ENCODE measurements around the gene ADAMTSL1. TPM values are rescaled to one million over a fixed set of nuclear protein-coding genes. Genes with fewer than 3 reads are reported as not detected.

ADAMTSL1 gene
- total RNA-seq, 1 experiment from 2014 or later, result 74.5 TPM

- no peak for DNase-seq (ENCODE audit: low read depth)
These were observed 219.0 kb downstream of the ADAMTSL1 start for GRCh38 chr9:18692962-18693361.

GRCh38 chr9:18694959-18695668, 221.2 kb downstream of the ADAMTSL1 start:
- no peak for DNase-seq (ENCODE audit: low read depth)

GRCh38 chr9:18698992-18699391, 225.0 kb downstream of the ADAMTSL1 start:
- DNase-seq (ENCODE audit: low read depth), result no peak

GRCh38 chr9:18699764-18700163, 225.8 kb downstream of the ADAMTSL1 start:
- peak; percentile 19 for DNase-seq (ENCODE audit: low read depth)

- DNase-seq (ENCODE audit: low read depth), result no peak
These were observed 226.8 kb downstream of the ADAMTSL1 start for GRCh38 chr9:18700714-18701113.

GRCh38 chr9:18703151-18703900, 229.4 kb downstream of the ADAMTSL1 start:
- DNase-seq (ENCODE audit: low read depth), result no peak

- no peak for DNase-seq (ENCODE audit: low read depth)
These were observed 230.0 kb downstream of the ADAMTSL1 start for GRCh38 chr9:18703901-18704379.

- DNase-seq (ENCODE audit: low read depth), result no peak
These were observed 231.9 kb downstream of the ADAMTSL1 start for GRCh38 chr9:18705796-18706392.

- DNase-seq (ENCODE audit: low read depth), result no peak
These were observed 232.7 kb downstream of the ADAMTSL1 start for GRCh38 chr9:18706648-18707047.

GRCh38 chr9:18707061-18707461, 233.1 kb downstream of the ADAMTSL1 start:
- DNase-seq (ENCODE audit: low read depth), result no peak

GRCh38 chr9:18707489-18708205, 233.7 kb downstream of the ADAMTSL1 start:
- no peak for DNase-seq (ENCODE audit: low read depth)

GRCh38 chr9:18708429-18708828, 234.5 kb downstream of the ADAMTSL1 start:
- DNase-seq (ENCODE audit: low read depth), result no peak

- DNase-seq (ENCODE audit: low read depth), result no peak
These were observed 236.1 kb downstream of the ADAMTSL1 start for GRCh38 chr9:18710065-18710464.

GRCh38 chr9:18717759-18718158, 243.8 kb downstream of the ADAMTSL1 start:
- DNase-seq (ENCODE audit: low read depth), result peak; percentile 43

- no peak for DNase-seq (ENCODE audit: low read depth)
These were observed 244.4 kb downstream of the ADAMTSL1 start for GRCh38 chr9:18718393-18718792.

GRCh38 chr9:18718932-18719331, 245.0 kb downstream of the ADAMTSL1 start:
- DNase-seq (ENCODE audit: low read depth), result no peak

- peak; percentile 89 for DNase-seq (ENCODE audit: low read depth)
These were observed 246.7 kb downstream of the ADAMTSL1 start for GRCh38 chr9:18720691-18721090.

GRCh38 chr9:18721267-18721994, 247.5 kb downstream of the ADAMTSL1 start:
- DNase-seq (ENCODE audit: low read depth), result no peak

GRCh38 chr9:18721995-18722310, 248.0 kb downstream of the ADAMTSL1 start:
- no peak for DNase-seq (ENCODE audit: low read depth)

- DNase-seq (ENCODE audit: low read depth), result peak; percentile 28
These were observed 248.9 kb downstream of the ADAMTSL1 start for GRCh38 chr9:18722882-18723281.

GRCh38 chr9:18723366-18723765, 249.4 kb downstream of the ADAMTSL1 start:
- peak; percentile 85 for DNase-seq (ENCODE audit: low read depth)
